NCI-H1105 (cell line): ENCODE measurements around the gene AVPR1B.

Source experiments
- DNase-seq: peaks from one replicate; lab custom pipeline; 2025; lab: John Stamatoyannopoulos, UW

The AVPR1B gene, protein sequence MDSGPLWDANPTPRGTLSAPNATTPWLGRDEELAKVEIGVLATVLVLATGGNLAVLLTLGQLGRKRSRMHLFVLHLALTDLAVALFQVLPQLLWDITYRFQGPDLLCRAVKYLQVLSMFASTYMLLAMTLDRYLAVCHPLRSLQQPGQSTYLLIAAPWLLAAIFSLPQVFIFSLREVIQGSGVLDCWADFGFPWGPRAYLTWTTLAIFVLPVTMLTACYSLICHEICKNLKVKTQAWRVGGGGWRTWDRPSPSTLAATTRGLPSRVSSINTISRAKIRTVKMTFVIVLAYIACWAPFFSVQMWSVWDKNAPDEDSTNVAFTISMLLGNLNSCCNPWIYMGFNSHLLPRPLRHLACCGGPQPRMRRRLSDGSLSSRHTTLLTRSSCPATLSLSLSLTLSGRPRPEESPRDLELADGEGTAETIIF

DNA sequence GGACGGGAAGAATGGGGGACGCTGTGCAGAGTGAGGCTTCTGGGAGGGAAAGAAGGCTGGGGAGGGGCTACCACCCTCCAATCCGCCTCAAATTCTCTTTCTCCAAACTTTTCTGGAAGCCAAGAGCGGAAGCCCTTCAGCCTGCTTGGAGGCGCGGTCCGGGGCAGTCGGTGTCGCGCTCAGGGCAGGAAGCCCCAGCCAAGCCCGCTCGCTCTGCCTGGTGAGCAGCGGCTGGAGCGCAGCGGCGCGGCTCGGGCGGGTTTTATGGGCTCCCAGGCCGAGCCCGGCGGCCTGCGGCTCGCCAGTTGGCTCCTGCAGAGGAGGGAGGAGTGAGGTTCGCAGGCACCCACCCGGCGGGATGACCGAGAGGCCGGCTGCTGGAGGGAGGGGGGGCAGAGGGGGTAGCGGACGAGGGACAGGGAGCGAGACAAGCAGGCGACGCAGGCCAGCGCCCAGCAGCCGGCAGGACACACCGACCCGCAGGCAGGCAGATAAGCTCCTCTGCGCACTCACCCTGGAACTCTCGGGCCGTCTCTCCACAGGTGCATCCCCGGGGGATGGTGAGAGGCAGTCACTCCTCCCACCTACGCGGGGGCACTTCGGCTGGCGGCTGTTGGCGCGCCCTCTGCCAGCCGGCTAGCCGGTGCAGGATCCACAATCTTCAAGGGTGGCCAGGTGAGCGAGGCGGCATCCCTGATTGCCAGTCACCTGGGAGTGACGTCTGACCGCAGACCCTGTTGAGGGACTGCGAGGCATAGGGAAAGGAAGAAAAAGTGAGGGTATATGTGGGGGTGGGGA is at the start of gene AVPR1B:
Gene AVPR1B, minus strand, starts transcription at position 238 of the 798 bp plus-strand sequence. CDS start 498 bp downstream, outside the sequence.
- DNase-seq, result peak; percentile 79

DNA sequence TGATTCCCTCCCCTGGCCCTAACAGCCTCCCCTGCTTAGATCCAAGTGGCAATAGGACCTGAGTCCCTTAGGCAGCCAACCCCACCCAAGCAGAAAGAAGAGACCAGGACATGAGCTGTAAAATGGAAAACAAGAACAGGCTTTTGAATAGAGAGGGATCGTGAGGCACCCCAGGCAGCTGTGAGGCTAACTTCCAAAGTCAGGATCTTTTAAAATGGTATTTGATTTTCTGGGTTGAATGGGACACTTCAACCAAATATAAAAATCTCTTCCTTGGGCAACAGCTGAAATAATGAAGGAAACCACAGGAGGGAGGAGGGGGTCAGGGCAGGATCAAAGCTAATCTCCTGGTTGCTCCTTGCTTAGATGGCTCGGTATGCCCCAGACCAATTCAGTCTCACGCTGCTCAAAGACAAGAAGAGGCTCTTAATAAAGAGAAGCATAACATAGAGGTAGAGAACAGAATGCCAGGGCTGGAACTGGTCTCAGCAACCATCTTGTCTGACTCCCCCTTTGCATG is 28.6 kb upstream of the AVPR1B start:
- DNase-seq, result no peak

DNA sequence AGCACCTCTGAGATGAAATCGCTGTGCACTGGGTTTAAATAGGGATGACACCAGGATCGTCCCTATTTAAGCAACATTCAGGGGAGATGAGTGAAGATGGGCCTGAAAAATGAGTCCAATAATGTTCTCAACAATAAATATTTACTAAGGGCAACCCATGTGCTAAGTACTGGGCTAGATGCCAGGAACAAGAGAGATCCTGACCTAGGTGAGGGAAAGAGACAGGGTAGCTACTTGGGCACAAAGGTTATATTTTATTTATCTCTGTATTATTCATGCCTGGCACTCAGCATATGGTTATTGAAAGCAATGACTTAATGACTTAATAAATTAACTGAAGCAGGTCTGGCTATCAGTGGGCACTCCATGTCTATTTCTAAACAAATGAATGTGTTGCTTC is 27.4 kb upstream of the AVPR1B start:
- peak; percentile 34 for DNase-seq

DNA sequence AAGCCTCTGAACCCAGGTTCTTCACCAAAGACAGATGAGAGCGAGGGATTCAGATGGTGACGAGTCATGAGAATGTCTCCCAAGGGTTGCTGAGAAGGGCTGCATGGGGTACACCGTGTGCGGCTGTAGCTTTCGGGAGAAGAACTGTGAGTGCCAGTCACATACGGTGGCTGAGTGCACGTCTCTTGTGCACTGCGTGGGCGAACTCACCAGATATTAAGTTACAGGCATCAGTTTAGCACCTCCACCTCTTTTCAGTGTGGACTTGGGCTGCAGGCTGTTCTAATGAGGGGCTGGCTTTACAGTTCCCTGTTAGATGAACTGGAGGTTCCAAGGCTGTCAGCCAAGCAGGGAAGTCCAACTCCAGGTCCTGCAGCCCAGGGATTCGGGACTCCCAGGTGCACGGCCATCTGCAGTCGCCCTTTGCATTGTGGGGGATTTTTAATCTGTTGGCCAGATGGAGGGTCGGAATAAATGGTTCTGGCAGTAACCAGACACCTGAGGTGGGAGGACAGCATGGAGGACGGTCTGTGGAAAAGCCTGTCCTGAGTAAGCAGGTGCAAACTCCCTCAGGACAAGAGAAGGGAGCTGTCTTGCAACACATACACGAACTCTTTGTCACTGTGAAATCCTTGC is 26.5 kb upstream of the AVPR1B start:
- DNase-seq, result no peak

DNA sequence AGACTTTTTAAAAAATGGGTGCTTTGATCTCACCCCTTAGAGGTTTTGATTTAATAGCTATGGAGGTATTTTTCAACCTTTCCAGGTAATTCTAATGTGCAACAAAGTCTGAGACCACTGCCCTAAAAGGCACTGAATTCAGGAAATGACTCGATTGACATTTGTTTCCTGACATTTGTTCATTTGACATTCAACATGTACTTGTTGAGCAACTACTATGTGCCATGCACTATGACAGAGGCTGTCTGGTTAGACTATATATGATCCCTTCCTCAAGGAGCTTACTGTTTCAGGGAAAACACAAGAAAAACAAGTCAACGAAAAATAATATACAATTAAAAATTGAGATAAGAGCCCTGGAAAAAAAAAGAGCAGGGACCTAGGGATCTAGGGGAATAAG is 25.6 kb upstream of the AVPR1B start:
- no peak for DNase-seq

DNA sequence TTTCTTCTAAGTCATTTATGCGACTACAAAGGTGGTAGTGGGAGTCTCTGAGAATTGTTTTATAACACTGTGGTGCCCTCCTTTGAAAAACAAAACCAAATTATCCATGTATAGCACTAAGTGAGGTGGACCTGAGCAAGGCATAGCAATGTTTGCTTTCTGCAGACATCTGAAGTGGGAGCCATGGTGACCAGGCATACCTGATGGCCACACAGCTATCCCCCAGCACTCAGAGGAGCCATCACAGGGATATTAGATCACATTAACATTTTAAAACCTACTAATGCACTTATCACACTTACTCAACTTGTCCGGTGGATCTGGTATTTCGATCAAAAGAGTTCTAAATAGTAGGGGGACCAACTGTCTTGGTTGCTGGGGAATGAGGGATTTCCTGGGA is 24.8 kb upstream of the AVPR1B start:
- DNase-seq, result no peak

DNA sequence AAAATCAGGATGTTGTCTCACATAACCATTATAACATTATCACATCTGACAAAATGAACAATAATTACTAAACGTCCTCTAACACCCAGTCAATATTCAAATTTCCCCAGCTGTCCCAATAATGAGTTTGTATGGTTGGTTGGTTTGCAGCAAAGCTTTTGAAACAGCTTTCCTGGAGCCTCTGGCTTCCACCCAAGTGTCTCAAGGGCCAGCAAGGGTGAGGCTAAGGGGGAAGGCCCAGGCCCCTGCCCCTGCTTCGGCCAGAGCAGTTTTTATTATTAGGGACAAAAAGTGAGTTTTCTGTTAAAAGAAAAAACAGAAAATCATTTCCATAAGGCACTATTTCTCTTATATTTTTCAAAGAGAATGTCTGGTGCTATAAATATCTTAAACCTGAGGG is 19.1 kb upstream of the AVPR1B start:
- DNase-seq, result no peak

DNA sequence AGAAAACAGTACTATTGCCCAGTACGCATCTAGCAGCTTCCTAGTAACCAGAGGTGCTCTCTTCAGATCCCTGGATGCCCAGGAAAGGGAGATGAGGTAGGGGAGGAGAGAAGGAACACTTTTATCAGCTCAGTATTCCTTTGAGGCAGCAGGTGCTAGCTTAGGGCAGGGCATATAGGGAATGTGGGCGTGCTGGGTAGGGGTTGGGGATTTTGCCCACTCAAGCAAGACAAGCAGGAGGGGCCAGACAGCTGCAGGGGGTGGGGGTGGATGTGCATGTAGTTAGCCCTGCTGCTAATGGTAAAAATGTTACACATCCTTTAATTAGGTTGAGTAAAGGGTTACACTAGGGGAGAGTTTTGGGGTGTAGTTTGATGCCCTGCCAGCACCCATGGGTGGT is 18.1 kb upstream of the AVPR1B start:
- DNase-seq, result no peak

DNA sequence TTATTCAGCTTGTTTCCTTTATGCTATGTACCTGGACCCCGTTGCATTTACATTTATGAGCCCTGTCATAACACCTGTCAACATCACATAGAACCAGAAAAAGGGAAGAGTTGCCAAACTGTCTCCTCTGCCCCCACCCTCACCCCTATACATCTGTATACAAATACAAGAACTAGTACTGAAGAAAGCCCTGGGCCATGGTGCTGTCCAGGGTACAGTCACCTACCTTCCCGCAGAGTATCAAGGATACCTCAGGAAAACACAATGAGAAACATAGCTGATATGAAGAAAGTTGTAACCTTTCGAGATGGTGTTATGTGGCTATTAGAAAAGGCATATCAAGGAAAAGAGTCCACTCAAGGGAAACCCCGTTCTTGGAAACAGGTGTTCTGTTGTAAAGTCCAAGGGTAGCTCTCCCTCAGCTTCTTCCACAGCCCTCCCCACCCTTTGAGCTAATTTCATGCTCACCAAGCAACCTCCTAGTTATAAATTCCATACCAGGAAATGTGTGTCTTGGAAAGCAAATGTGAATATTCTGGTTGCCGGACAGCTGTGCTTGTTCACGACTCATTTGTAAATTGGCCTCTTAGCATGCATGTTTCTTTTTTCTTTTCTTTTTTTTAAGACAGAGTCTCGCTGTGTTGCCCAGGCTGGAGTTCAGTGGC is 16.7 kb upstream of the AVPR1B start:
- no peak for DNase-seq

DNA sequence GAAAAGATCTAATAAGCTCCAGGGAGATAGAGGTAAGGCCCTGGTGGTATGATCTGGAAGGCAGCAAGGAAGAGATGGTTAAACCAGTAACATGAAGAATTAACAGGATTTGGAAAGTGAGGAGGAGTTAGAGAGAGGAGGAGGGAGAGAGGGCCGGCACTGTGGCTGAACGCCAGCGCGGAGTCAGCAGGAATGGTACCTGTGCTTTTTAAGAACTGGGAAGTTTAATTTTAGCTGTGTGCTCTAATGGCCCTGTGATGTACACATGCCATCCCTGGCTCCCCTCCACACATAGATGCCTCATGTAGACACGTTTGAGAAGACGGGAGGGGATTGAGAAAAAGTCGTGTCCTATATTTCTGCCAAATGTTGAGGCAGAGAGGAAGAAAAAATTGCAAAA is 13.8 kb upstream of the AVPR1B start:
- DNase-seq, result no peak

DNA sequence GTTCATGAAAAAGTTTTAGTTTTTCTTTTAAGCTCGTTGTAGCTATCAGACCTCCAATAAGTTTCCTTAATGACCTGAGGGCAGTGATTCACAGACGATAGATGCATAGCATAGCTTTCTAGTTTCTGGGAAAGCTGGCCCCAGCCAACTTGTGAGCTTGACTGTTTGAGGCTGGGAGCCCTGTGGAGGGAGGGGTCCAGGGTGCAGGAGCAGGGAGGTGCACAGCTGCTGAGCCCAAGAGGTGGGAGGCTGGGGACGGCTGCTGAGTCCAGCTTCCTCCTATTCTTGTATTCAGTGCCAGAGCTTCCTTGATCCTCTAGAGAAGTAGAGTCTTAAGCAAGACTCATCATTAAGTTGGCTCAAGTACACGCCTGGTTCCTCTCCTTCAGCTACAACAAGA is 11.0 kb upstream of the AVPR1B start:
- no peak for DNase-seq

DNA sequence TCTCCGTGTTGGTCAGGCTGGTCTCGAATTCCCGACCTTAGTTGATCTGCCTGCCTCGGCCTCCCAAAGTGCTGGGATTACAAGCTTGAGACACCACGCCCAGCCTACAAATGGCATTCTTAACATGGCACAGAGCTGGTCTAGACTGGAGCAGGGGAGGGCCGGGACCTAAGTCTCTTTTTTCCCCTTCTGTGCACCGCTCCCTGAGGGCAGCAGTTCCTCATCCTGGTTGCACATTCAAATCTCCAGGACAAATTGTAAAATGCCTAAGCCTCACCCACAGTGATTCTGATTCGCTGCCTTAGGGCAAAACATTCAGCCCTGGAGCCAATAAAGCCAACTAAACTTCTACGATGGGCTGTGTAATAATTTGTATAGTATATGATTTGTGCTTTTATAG is 10.1 kb upstream of the AVPR1B start:
- DNase-seq, result no peak

DNA sequence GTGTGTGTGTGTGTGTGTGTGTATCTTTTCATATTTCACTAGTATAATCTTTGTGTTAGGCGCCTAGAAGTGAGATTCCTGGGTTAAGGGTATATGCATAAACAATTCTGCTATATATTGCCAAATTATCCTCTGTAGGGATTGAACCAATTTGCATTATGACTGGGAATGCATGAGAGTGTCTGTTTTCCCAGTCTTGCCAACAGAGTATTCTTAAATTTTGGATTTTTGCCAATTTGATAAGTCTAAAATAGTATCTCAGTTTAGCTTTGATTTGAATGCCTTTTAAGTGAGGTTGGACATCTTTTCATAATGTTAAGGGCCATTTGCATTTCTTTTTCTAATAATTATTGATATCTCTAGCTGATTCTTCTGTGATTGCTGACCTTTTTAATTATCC is 8.2 kb upstream of the AVPR1B start:
- DNase-seq, result no peak

DNA sequence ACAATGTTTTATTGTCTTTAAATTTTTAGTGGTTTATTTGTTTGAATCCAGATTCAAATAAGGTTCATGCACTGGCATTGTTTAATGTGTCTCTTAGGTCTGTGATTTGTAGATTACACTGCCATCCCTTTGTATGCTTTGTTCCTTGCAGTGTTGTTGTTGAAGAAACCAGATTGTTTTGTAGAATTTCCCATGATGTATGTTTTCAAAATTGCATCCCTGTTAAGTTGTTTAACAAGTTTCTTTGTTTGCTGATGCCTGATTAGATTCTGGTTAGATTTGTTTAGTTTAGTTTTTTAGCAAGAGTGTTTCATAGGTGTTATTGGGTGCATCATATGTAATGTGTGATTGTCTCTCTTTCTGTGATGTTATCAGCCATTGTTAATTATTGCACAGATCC is 5.5 kb upstream of the AVPR1B start:
- DNase-seq, result no peak

DNA sequence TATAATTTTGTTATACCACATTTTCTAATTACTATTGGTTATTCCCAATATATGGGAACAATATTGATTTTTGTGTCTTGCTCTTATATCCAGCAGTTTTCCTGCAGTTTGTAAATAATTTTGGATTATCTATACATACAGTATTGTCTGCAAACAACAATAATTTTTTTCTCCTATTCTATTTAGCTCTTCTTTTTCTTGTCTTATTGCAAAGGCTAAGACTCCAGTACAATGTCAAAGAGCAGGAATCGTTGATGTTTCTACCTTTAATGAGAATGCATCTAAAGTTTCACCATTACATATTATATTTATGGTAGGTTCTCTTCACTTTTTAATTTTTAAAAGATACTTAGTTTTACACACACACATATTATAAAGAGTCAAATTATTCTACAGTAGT is 4.1 kb upstream of the AVPR1B start:
- DNase-seq, result no peak

DNA sequence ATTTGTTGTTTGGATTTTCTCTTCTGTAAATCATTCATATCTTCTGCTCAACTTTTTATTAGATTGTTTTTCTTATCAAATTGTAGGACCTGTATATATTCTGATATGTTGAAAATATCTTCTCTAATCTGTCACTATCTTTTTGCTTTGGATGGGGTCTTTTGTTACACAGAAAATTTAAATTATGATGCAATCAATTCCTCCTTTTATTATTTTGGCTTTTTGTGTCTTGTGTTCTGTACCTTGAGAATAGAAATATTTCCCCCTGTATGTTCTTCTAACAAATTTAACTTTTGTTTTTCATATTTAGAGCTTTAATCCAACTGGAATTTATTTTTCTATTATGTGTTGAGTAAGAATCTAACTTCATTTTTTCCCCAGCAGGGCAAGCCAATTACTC is 3.2 kb upstream of the AVPR1B start:
- DNase-seq, result no peak

DNA sequence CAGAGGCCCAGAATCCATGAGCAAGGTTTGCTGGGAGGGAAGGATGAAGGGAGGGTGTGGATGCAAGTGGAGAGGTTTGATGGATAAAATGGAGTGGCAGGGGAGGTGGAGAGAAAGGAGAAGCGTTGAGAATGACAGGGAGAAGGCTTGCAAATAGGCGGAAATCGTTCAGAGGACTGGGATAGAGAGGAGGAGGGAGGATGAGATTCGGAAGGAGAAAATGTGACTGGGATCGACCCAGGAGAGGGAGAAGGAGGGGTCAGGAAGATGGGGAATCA is 376 bp downstream of the AVPR1B start:
- no peak for DNase-seq

DNA sequence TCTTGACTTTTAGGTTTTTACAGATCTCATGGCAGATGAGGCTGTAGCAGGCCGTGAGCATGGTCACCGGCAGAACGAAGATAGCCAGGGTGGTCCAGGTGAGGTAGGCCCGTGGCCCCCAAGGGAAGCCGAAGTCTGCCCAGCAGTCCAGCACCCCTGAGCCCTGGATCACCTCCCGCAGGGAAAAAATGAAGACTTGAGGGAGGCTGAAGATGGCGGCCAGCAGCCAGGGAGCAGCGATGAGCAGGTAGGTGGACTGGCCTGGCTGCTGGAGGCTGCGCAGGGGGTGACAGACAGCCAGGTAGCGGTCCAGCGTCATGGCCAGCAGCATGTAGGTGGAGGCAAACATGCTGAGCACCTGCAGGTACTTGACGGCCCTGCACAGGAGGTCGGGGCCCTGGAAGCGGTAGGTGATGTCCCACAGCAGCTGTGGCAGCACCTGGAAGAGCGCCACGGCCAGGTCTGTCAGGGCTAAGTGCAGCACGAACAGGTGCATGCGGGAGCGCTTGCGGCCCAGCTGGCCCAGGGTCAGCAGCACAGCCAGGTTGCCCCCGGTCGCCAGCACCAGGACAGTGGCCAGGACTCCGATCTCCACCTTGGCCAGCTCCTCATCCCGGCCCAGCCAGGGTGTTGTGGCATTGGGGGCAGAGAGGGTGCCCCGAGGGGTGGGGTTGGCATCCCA is 856 bp downstream of the AVPR1B start:
- peak; percentile 20 for DNase-seq

DNA sequence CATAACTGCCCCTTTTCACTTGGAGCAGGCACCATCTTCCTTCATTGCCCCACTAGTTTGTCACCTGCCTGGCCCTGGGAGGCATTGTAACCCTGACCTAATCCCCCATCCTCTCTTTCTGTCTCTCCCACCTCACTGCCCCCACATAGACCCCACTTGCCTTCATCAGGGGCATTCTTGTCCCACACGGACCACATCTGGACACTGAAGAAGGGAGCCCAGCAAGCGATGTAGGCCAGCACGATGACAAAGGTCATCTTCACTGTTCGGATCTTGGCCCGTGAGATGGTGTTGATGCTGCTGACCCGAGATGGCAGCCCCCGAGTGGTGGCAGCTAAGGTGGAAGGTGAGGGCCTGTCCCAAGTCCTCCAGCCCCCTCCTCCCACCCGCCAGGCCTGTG is 1.4 kb downstream of the AVPR1B start:
- no peak for DNase-seq

DNA sequence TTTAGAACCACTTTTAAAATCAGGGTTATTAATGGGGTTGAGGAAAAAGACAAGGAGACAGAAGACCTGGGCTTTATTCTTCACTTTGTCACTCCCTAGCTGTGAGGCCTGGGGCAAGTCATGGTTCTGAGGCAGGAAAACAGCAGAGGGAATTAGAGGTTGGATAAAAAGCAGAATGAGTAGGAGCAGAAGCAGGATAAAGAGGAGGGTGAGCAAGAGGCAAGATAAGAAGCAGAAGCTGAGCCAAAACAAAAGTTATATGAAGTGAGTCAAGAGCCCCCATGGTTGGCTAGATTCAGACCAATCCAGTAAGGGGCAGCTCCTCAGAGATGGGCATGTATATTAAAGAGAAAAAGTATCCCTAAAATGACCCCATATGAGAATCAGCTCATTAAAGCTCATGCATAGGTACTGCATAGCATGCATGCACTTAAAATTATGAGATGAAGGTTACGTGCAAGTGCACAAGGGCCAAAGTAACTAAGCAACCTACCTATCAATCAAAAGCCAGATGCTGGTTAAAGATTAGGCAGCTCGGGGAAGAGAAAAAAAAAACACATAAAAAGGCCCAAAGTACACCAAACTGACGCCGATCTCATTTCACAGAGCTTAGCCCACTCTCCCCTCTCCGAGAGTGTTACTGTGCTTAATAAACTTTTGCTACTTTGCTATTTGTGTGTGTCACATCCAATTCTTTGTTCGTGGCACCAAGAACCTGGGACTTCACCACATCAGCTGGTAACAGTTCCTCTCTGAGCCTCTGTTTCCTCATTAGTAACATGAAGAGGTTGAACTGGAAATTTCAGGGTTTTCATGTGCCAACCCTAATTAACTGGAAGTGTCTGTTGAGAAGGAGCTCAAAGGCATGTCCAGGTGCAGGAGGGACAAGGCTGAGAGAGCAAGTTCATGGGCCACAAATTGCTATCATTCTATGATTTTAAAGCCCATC is 2.2 kb downstream of the AVPR1B start:
- no peak for DNase-seq
